Right lobe of liver (tissue), 4 donors: ENCODE measurements around the gene REXO1.

Source experiments
- CTCF ChIP-seq, 4 donors: fragments of 200-600 bp in 3 of 4; fragments of 450-650 bp in 1 of 4; IDR thresholded peaks; one replicate each; pipeline versions ENCODE4 v1.5.1 to v1.8.0; 2016 to 2022; ENCODE audit warnings: antibody characterized with exemption in 4 of 4, mild to moderate bottlenecking in 2 of 4
- POLR2A ChIP-seq: fragments of 450-650 bp; IDR thresholded peaks from one replicate; pipeline ENCODE4 v1.6.1; 2017; ENCODE audit warnings: antibody characterized with exemption, mild to moderate bottlenecking
- donor health status: DM: no; HTN: no; CAD: no.
- donor health status: DM: no; HTN: no; CAD: no.
- donor health status: DM: no; HTN: yes; CAD: no.

DNA sequence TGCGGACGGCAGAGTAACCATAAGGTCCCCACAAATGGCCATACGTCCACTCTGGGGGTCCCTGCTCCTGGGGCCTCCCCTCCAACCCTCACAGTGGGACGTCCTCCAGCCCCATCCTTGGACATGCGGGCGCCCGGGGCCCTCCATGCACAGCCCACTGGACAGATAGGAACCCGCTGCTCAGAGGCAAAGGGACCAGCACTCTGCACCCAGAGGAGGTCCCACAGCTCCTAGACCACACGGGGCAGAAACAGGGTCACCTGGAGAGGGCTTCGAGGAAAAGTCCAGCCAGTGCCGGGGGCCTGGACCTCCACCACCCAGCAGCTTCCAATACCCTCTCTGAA, 11.1 kb downstream of the REXO1 start:
- TF ChIP-seq CTCF (IDR thresholded peaks at IDR 0.05) (no peak), POLR2A (no peak)
